ENCODE data around the gene MC3R. TPM values are rescaled to one million over a fixed set of nuclear protein-coding genes. Genes with fewer than 3 reads are reported as not detected.

The MC3R gene
- total RNA-seq, 1 experiment from 2014 or later: not detected

DNA sequence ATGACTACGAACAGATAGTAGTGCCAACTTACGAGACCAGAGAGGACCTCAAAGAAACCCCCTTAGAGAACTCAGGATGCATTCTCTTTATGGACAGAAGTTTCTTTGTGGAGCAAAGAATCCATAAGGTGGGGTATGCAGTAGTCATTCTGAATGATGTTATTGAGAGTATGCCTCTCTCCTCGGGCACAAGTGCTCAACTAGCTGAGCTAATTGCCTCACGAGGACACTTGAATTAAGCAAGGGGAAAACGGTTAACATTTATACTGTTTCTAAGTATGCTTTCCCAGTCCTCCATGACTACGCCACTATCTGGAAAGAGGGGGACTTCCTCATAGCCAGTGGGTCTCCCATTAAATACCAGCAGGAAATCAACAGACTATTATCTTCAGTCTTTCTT, 25.6 kb downstream of the MC3R start:
- Mint-ChIP-seq H3K36me3 (ENCODE audit: insufficient read depth in 1 of 3, low read depth in 3 of 3) (peaks cover 2 to 19% (median 4%) of the 10 kb centered on the region in 3 experiments; a peak in 5 of 7 replicates), H3K4me1 (no peaks in the 10 kb centered on the region), H3K27me3 (ENCODE audit: low read depth) (peaks cover 3% of the 10 kb centered on the region), H3K27ac (no peak overlapping the region), H3K4me3 (no peak overlapping the region), H3K9me3 (peaks cover 86 to 96% of the 10 kb centered on the region in 2 experiments)
- H3K56ac ChIP-seq (ENCODE audit: insufficient read length, low read depth, low read length): no peak overlapping the region
- no peak overlapping the region for H3K23ac ChIP-seq (ENCODE audit: insufficient read length, low read depth, low read length)
- no peaks in the 10 kb centered on the region for H3K79me1 ChIP-seq (ENCODE audit: insufficient read depth, low read depth, low read length, poor library complexity, severe bottlenecking)
- no peak overlapping the region for H2AFZ ChIP-seq (ENCODE audit: low read length)
- no peak overlapping the region for H3K4ac ChIP-seq (ENCODE audit: low read depth, low read length)
- H3K9ac ChIP-seq (ENCODE audit: extremely low read depth, insufficient read length, low read length): no peak overlapping the region
- no peak overlapping the region for H2BK120ac ChIP-seq (ENCODE audit: low read depth, low read length, poor library complexity, severe bottlenecking)
- H3K79me2 ChIP-seq (ENCODE audit: insufficient read depth, low read length): no peaks in the 10 kb centered on the region
- no peaks in the 10 kb centered on the region for H3K4me1 ChIP-seq (ENCODE audit: insufficient read depth, low read length)
- no peak overlapping the region for H2BK20ac ChIP-seq (ENCODE audit: low read depth, low read length, poor library complexity, severe bottlenecking)
- H3K27me3 ChIP-seq (ENCODE audit: insufficient read depth, low read length): no peaks in the 10 kb centered on the region
- H4K91ac ChIP-seq (ENCODE audit: insufficient read length, low read depth, low read length): no peak overlapping the region
- WGBS (ENCODE audit: extremely low coverage, insufficient read length, low lambda C conversion rate): no CpG with 5 or more reads among the region's 6 CpGs
- no peak overlapping the region for H3K18ac ChIP-seq (ENCODE audit: insufficient read length, low read depth, low read length)
- no peak overlapping the region for H2BK12ac ChIP-seq (ENCODE audit: insufficient read length, low read depth, low read length)
- no peaks in the 10 kb centered on the region for H3K23me2 ChIP-seq (ENCODE audit: insufficient read length, low read depth, low read length, poor library complexity, severe bottlenecking)
- no peak overlapping the region for H3K4me2 ChIP-seq (ENCODE audit: insufficient read depth, insufficient read length, low read length)
- no peak overlapping the region for H3K27ac ChIP-seq (ENCODE audit: insufficient read length, low read depth, low read length)
- H4K8ac ChIP-seq (replicated peaks; ENCODE audit: insufficient read length, low read depth, low read length): no peak overlapping the region
- H4K20me1 ChIP-seq (ENCODE audit: control insufficient read depth, insufficient read depth, insufficient read length): no peaks in the 10 kb centered on the region
- H3K9me3 ChIP-seq (ENCODE audit: control insufficient read depth, low read depth, low read length): peaks cover 90% of the 10 kb centered on the region
- no peak for DNase-seq
- no peak overlapping the region for H3K14ac ChIP-seq (ENCODE audit: insufficient read depth, low read length)
- no peak overlapping the region for H2AK5ac ChIP-seq (ENCODE audit: insufficient read length, low read length)
- TF ChIP-seq, protein P1, sequence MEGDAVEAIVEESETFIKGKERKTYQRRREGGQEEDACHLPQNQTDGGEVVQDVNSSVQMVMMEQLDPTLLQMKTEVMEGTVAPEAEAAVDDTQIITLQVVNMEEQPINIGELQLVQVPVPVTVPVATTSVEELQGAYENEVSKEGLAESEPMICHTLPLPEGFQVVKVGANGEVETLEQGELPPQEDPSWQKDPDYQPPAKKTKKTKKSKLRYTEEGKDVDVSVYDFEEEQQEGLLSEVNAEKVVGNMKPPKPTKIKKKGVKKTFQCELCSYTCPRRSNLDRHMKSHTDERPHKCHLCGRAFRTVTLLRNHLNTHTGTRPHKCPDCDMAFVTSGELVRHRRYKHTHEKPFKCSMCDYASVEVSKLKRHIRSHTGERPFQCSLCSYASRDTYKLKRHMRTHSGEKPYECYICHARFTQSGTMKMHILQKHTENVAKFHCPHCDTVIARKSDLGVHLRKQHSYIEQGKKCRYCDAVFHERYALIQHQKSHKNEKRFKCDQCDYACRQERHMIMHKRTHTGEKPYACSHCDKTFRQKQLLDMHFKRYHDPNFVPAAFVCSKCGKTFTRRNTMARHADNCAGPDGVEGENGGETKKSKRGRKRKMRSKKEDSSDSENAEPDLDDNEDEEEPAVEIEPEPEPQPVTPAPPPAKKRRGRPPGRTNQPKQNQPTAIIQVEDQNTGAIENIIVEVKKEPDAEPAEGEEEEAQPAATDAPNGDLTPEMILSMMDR (conservative IDR thresholded peaks at IDR 0.05): no peak
- H2BK5ac ChIP-seq (ENCODE audit: insufficient read length, low read length): no peak overlapping the region
- H3T11ph ChIP-seq (ENCODE audit: low read length): no peak overlapping the region
- no peak overlapping the region for H2BK15ac ChIP-seq (ENCODE audit: low read depth, low read length)
- H4K5ac ChIP-seq (ENCODE audit: insufficient read length, low read depth, low read length): no peak overlapping the region

All from H9 (cell line).